IPS-18c (cell line): ENCODE results near the gene SPAG6.

Experiments
- H3K4me3 ChIP-seq: 2 replicates; pipeline ENCODE4 v1.7.0; 2013; ENCODE audit warnings: low read depth, mild to moderate bottlenecking, low read length, moderate library complexity; ENCODE audit not compliant: insufficient read depth
- H3K9me3 ChIP-seq: one replicate; pipeline ENCODE4 v1.6.1; 2013; ENCODE audit warnings: mild to moderate bottlenecking, low read length, moderate library complexity; ENCODE audit not compliant: control insufficient read depth, insufficient read depth

Gene SPAG6

DNA sequence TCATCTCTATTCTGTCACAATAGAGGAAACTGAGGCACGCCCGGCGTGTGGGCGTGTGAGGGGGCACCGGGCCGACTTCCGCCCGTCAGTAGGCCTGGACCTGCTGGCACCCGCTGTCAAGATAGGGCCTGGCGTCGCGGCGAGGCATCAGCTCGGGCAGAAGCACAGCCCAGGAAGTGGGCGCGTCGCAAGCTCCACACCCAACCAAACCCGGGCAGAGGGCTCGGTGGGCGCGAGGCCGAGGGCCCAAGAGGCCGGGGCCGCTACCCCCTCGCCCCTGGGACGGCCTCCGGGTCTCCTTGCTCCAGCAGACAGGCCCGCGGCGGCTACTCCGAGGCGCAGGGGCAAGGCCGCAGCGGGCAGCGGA lies 91.2 kb downstream of the SPAG6 start:
- Histone ChIP-seq H3K4me3 (peak overlapping the region; percentile 73), H3K9me3 (peaks cover 4% of the 10 kb centered on the region)

DNA sequence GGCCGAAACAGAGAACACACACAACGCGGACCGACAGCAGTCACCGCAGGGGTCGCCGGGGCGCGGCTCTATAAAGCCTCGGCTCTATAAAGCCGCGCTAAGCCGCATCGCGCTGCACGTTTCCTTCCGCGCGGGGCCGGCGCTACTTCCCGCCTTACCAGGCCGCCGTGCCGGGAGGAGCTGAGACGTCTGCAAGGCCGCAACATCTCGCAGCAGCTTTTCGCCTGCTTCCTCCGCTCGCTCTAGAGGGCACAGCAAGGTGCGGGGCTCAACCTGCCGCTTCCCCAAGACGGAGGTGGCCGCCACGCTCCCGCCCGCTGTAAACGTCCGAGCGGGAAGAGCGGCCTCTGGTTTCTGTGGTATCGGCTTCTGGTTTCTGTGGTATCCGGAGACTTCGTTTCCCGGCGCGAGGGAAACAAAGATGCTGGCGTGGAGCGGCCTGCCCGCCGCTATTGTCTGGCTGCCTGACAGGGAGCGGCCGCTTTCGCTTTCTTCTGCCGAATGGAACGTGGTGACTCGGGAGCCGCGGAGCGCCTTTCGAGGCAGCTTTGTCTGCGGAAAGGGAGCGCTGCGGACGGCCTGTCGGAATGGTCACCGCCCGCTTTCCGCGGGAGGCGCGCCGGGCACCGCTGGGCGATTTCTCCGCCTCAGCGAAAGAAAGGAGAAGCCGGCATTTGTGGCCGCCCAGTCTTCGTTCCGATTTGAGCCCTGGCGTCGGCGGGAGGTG lies 91.8 kb downstream of the SPAG6 start:
- H3K4me3 ChIP-seq: peak overlapping the region; percentile 73
- H3K9me3 ChIP-seq: peaks cover 4% of the 10 kb centered on the region

DNA sequence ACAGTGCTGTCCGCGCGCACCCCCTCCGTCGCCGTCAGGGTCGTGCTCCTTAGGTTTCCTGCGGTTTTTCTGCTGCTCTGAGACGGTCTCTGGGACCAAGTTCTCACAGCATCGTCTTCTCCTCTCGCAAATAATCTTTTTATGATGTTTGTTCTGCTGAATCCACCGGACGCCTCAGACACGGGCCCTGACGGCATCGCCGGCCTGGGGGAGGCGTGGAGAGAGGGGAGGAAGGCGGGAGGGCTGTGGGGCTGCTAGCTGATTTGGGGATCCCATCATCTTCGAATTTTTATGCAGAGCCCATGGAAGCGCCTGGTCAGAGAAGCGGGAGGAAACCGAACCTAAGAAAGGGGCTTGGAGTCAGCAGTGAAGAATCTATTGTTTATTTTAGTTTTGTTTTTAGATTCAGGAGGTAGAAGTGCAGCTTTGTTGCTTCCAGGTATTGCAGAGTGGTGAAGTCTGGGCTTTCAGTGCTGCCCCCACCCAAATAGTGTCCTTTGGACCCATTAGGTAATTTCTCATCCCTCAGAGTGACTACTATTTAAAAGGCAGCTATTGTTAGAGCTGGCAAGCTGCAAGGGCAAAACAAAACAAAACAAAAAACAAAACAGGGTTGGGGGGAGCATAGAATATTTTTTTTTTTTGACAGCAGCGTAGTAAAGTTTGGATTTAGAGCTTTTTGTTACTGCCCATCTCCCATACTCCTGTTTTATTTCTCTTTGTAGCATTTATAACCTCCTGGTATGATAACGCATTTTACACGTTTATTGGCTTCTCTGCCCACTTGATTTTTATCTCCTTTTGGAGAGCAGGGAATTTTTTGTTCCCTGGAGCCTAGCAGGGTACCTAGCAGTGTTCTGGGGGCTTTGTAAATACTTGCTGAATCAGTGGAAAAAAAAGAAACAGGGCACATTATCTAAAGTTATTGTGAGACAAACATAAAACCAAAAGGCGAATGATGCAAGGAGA lies 92.6 kb downstream of the SPAG6 start:
- peak overlapping the region; percentile 73 for H3K4me3 ChIP-seq
- peaks cover 4% of the 10 kb centered on the region for H3K9me3 ChIP-seq

DNA sequence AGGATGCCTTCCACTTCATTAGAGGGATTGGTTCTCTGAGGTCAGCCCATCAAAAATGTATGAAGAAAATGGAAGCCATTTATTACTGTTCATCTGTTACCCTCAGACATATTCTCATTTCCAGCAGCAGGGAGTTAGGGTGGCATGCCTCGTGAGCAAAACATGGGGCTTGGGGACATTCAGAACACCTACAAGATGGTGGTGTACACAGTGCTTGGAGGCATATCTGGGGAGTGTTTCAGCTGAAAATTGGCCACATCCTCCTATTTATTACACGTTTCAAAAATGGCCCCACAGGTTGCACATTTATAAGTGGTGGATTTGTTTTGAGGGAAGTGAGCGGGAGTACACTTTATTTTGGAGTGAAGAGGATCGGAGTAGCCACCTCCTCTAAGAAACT lies 93.4 kb downstream of the SPAG6 start:
- no peak overlapping the region for H3K4me3 ChIP-seq
- peaks cover 4% of the 10 kb centered on the region for H3K9me3 ChIP-seq

DNA sequence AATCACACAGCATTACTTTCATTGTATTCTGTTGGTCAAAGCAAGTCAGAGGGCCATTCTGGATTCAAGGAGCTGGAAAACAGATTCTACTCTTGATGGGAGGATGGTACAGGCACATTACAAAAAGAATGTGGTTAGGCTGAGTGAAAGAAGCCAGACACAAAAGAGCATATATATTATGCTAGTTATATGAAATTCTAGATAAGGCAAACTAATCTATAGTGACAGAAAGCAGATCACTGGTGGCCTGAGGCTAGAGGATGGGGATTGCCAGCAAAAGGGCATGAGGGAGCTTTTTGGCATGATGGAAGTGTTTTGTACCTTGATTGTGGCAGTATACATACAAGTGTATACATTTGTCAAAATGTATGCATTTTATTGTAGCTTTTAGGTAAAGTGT lies 96.8 kb downstream of the SPAG6 start:
- Histone ChIP-seq H3K4me3 (no peak overlapping the region), H3K9me3 (peaks cover 3% of the 10 kb centered on the region)

DNA sequence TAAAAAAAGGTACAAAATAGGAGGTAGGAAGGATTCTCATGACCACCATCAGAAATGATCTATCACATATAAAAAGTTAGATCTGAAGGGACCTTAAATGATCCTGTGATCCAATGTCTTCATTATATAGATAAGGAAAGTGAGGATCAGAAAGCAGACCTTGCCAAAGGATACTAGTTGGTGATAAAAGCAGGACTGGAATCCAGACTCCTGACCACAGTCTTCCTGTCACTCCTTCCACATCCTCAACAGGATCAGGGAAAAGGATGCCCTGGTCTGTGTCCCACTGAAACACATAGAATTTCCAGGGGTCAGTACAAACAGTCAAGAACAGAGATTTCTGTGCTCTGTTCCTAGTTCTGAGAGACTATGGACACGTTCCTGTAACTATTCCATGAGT lies 97.2 kb downstream of the SPAG6 start:
- no peak overlapping the region for H3K4me3 ChIP-seq
- H3K9me3 ChIP-seq: no peaks in the 10 kb centered on the region

DNA sequence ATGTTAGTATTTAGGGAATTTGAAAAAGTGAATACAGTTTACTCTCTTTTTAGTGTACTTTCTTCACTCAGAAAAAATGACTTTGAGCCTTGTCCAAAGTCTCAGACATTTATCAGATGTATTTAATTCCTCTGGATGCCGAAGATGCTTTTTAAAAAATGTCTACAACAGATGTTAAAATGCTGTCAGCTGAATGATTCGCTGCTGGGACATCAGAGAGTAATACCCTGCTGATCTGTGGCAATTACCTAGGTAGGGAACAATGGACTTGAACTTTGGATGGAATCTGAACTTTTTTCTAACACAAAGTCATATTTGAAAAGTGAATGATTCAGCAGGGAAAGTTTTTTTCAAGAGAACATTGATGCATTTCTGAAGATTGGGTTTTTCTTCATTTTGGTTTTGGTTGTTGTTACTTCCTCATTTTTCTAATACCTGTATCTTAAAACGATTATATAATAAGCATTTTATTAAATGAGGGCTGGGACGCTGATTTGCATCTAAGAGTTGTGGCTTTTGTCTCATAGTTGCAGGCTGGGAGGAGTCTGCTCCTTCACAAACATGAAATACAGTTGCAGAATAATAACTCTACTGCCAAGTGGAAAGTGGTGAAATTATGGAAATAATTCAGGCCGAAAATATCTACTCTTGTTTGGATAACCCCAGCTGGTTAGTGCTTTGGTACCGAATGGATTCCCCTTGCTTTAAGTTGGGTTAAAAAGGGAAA lies 98.0 kb downstream of the SPAG6 start:
- Histone ChIP-seq H3K9me3 (no peaks in the 10 kb centered on the region), H3K4me3 (no peak overlapping the region)

DNA sequence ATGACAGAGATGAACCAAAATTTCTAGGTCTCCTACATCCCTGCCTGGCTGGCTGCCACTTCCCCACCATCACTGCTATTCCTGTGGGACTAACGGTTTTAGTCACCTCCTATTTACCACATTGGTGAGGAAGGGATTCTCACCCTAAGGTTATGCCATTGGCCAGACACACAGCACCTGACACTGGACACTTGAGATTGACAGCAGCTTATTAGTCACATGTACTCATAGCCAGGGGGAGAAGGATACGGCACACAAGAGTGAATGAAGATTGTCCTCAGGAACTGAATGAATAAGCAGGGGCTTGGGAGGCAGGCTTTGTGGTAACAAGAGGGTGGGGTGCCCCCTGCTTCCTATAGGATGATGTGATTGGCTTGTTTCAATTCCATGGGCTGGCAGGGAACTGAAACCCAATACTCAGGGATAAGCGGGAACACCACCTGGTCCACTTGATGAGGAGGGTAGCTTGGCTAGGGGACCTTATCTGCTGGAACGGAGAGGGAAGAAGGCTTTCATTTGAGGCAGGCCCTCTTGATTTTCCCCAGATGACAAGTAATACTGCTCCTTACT lies 99.0 kb downstream of the SPAG6 start:
- no peak overlapping the region for H3K4me3 ChIP-seq

DNA sequence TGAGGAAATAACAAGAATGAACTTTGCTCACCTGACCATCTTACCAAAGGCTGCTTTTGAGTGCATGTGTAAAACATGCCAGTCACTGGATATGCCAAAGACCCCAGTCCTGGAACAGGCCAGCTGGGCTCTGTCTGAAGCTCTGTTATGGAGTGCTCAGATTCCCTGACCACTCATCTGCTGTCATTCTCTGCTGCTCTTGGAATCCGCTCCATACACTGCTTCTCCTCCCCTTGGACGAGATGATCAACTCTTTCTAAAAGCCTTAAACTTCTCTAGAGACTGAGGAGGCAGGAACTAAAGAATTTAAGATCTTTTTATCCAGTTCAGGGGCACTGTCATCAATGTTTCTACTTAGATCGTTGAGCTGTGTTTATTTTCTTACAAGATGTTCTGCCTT lies 100.2 kb downstream of the SPAG6 start:
- no peaks in the 10 kb centered on the region for H3K9me3 ChIP-seq

More for the DNA sequence above, 99.0 kb downstream of the SPAG6 start:
- H3K9me3 ChIP-seq: no peaks in the 10 kb centered on the region

DNA sequence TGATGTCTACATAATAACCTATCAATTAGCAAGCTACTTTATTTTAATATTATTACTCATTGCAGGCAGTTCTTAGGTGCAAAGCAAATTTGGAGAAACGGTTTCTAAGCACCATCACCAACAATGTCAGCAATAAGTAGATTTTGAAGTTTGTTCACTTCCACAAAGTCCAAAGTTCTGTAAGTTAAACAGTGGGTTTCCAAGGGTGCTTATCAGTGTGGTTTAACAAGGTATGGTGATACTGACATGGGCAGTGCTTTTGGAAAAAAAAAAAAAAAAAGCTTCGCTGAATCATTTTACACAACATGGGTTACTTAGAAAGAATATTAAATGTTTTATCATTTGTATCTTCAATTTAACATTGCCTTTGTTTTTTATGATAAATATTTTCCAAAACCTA lies 101.8 kb downstream of the SPAG6 start:
- no peak overlapping the region for H3K4me3 ChIP-seq
- no peaks in the 10 kb centered on the region for H3K9me3 ChIP-seq

More for the DNA sequence above, 100.2 kb downstream of the SPAG6 start:
- no peak overlapping the region for H3K4me3 ChIP-seq

DNA sequence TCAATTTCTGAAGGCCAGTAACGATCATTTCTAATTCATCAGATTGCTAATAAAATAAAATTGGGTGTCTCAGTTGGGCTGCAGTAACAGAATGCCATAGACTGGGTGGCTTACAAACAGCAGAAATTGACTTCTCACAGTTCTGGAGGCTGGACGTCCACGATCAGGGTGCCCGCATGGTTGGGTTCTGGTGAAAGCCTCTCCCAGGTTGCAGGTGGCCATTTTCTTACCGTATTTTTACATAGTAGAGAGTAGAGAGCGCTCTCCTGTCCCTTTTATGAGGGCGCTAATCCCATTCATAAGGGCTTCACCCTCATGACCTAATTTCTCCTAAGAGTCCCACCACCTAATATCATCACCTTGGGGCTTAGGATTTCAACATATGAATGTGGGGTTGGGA lies 106.0 kb downstream of the SPAG6 start:
- no peak overlapping the region for H3K4me3 ChIP-seq
- H3K9me3 ChIP-seq: peaks cover 2% of the 10 kb centered on the region

DNA sequence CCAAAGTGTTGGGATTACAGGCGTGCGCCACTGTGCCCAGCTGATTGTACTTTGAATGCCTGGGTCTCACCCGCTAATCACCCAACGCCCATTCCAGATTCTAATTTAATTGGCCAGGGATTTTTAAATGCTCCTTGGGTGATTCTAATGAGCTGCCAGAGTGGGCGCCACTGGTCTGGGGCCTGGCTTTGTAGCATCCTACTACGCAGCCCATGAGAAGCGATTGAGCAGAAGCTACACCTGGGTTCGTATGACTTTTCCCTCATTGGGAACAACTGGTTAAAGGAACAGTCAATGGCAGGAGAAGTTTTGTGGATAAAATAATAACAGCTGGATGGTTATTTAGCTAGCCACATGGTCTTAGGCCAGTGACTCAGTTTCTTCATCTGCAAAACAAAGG lies 108.0 kb downstream of the SPAG6 start:
- Histone ChIP-seq H3K9me3 (peaks cover 2% of the 10 kb centered on the region), H3K4me3 (no peak overlapping the region)

DNA sequence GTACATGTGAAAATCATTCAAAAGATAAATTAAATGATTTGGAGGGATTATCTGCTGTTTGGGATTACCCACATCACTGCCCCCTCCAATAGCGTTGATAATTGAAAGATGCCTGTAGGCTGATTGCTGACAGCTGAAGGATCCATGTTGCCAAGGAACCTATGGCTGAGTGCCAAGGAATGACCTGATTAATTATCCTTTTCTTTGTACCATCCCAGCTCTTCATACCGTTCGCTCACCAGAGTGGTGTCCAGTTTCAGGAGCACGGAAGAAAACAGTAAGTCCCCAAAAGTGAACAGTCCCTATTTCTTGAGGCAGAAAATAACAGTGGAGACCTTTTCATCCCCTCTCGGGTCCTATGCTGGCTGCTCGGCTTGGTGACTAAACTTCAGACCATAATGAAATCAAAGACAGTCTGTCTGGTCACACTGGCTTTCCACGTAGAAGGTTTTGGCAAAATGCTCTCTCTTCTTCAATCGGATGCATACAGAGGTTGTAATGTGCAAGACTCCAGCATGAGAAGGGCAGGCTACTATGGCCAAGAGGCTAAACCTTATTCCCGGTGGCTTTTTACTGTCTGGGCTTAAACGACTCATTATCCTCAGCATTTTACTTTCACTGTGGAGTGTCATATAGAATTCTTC lies 108.8 kb downstream of the SPAG6 start:
- no peak overlapping the region for H3K4me3 ChIP-seq
- peaks cover 2% of the 10 kb centered on the region for H3K9me3 ChIP-seq

DNA sequence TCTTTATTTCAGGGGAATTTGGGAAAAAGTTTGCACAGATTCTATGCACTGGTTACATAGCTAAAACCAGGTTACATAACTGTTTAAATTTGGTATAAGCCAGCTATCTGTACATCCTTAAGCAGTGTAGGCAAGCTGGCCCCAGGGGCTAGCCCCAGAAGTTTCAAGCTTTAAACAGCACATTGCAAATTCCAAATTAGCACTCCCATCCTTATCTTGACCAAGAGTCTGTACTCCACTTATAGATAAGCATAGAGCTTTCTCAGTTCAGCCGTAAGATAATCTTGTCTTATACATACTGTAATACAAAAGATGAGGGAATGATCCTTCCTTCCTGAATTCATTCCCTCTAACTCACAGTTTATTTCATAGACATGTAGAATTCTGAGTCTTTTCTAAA lies 109.3 kb downstream of the SPAG6 start:
- no peak overlapping the region for H3K4me3 ChIP-seq
- H3K9me3 ChIP-seq: peaks cover 2% of the 10 kb centered on the region

DNA sequence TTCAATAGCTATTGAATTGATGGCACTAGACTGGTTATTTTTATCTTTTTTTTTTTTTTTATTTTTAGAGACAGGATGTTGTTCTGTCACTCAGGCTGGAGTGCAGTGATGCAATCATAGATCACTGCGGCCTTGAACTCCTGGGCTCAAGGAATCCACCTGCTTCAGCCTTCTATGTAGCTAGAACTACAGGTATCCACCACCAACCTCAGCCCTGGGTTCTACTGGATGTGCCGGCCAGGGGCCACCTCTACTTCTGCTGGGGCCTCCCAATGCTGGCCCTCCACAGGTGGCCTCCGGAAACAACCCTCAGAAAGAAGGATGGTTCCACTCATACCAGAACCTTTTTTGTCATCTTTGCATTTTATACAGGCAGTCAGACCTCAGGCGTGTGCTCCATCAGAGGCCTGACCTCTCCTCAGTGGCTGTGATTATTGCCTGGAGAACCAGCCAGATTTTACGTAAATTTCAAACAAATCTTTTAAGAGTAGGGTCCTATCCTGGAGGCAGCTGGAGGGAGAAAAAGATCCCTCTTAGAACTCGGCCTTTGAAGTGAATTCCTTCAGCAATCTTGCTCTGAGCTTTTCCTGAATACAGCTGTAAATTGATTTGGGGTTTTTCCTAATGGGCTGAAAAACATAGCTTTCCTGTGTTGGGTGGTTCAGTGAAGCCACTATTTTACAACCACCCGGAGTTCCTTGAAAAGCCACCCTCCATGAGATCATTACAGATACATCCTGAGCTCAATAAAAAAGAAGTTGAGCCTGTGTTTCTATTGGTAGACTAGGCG lies 110.0 kb downstream of the SPAG6 start:
- Histone ChIP-seq H3K9me3 (peaks cover 2% of the 10 kb centered on the region), H3K4me3 (no peak overlapping the region)

DNA sequence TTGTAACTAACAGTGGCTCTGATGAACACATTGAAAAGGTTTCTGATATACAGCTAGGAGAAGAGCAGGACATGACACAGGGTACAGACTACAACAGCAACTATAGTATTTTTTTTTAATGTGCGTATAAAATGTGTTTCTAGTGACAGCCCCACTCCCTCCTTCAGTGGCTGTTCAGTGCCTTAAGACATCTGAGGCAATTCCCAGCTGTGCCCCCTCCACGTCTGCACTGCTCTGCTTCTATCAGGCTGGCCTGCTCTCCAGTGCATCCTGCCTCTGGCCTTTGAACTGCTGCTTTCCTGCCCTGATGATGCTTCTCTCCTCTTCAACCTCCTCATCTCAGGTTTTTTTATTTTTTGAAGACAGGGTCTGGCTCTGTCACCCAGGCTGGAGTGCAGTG lies 111.2 kb downstream of the SPAG6 start:
- H3K4me3 ChIP-seq: no peak overlapping the region
- peaks cover 2% of the 10 kb centered on the region for H3K9me3 ChIP-seq
